HepG2 (cell line): ENCODE results near the gene TMEM81. TPM values are rescaled to one million over a fixed set of nuclear protein-coding genes. Genes with fewer than 3 reads are reported as not detected.

ENCODE experiments used
- ATAC-seq: fragments of 200-7000 bp; cut with Tn5 transposase; 3 replicates; pipeline ENCODE4 v1.9.1; 2020; ENCODE audit warnings: mild to moderate bottlenecking, moderate library complexity
- BruUV-seq: library from RNA; stranded (reverse); fragments of 400-500 nt; replicated peaks from 2 replicates; lab custom pipeline; 2021; lab: Mats Ljungman, UMichigan
- CTCF ChIA-PET: fragments of 300-600 bp; formaldehyde crosslinking; extraction: SDS; loops from one replicate; lab custom pipeline; 2021; ENCODE audit warnings: low total read pairs, inconsistent platforms, low intra/inter-chr PET ratio; lab: Yijun Ruan, JAX
- POLR2A ChIA-PET: fragments of 350-600 bp; sonication (Branson Sonifier 250); formaldehyde crosslinking; loops from one replicate; lab custom pipeline; 2020; ENCODE audit warnings: antibody characterized with exemption, inconsistent platforms; lab: Yijun Ruan, JAX
- DNase-seq: peaks from one replicate; pipeline ENCODE4 v3.0.0-alpha.2; 2015; ENCODE audit warnings: low spot score
- FAIRE-seq: peaks from 3 replicates; lab custom pipeline; 2011; peaks lifted over from hg19 to GRCh38; lab: Jason Lieb, UNC
- H2AFZ ChIP-seq: one replicate; pipeline ENCODE4 v1.6.1; 2011; ENCODE audit warnings: low read length, inconsistent platforms
- H3K27ac ChIP-seq: fragments of 300-600 bp; 3 replicates; pipeline ENCODE4 v1.8.0; 2011; ENCODE audit warnings: mixed run types, mild to moderate bottlenecking, mixed read lengths, low read length, inconsistent platforms; ENCODE audit not compliant: insufficient read depth; ENCODE audit errors: extremely low read length
- H3K27me3 ChIP-seq, 2 experiments: fragments of 200-600 bp in 1 of 2; 2 replicates in 1 of 2; 3 replicates in 1 of 2; pipeline versions ENCODE4 v1.6.0 to v1.8.0; 2011; ENCODE audit warnings: low read length in 2 of 2, mild to moderate bottlenecking in 2 of 2, moderate library complexity in 2 of 2, inconsistent platforms in 1 of 2; ENCODE audit not compliant: insufficient read depth in 2 of 2, control insufficient read depth in 1 of 2
- H3K36me3 ChIP-seq, 2 experiments: fragments of 200-600 bp in 1 of 2; replicated peaks in 1 of 2; 2 replicates in 1 of 2; 3 replicates in 1 of 2; pipeline versions ENCODE4 v1.5.1 to v1.8.0; 2011; ENCODE audit warnings: low read length in 2 of 2, inconsistent platforms in 1 of 2; ENCODE audit not compliant: insufficient read depth in 2 of 2, control insufficient read depth in 1 of 2
- H3K4me1 ChIP-seq: 2 replicates; pipeline ENCODE4 v1.5.1; 2012; ENCODE audit warnings: low read length, inconsistent platforms; ENCODE audit not compliant: insufficient read depth
- H3K4me2 ChIP-seq: 2 replicates; pipeline ENCODE4 v1.6.0; 2011; ENCODE audit warnings: low read depth, low read length, inconsistent platforms
- H3K4me3 ChIP-seq, 3 experiments: fragments of 200-600 bp in 1 of 3; sonication (generic), shearing (Covaris generic) in 1 of 3; replicated peaks in 1 of 3; 2 replicates each; pipeline ENCODE4 v1.5.1; 2011 to 2016; ENCODE audit warnings: low read length in 3 of 3, inconsistent platforms in 2 of 3, low read depth in 2 of 3, mild to moderate bottlenecking in 2 of 3, control low read depth in 1 of 3, mixed read lengths in 1 of 3; ENCODE audit not compliant: insufficient read depth in 1 of 3
- H3K79me2 ChIP-seq: one replicate; pipeline ENCODE4 v1.6.1; 2011; ENCODE audit warnings: low read length, inconsistent platforms; ENCODE audit not compliant: insufficient read depth
- H3K9ac ChIP-seq: 2 replicates; pipeline ENCODE4 v1.6.0; 2011; ENCODE audit warnings: mild to moderate bottlenecking, low read depth, low read length, inconsistent platforms; ENCODE audit not compliant: insufficient read depth
- H3K9me3 ChIP-seq: 2 replicates; pipeline ENCODE4 v1.5.1; 2012; ENCODE audit warnings: mild to moderate bottlenecking, low read length
- H4K20me1 ChIP-seq: 2 replicates; pipeline ENCODE4 v1.6.0; 2011; ENCODE audit warnings: inconsistent platforms, mild to moderate bottlenecking, low read length, moderate library complexity; ENCODE audit not compliant: insufficient read depth
- ATF2 ChIP-seq: sonication (generic); formaldehyde crosslinking; IDR thresholded peaks from 2 replicates; pipeline ENCODE4 v1.4.0; 2020; ENCODE audit warnings: missing genetic modification reagents
- ATF4 ChIP-seq, 2 experiments: fragments of 450-650 bp in 1 of 2; sonication (generic) in 1 of 2; formaldehyde crosslinking; IDR thresholded peaks; 2 replicates each; pipeline versions ENCODE4 v1.5.0 to v1.8.0; 2020 to 2022; ENCODE audit warnings: mild to moderate bottlenecking in 1 of 2, missing genetic modification reagents in 1 of 2
- GMEB2 ChIP-seq: IDR thresholded peaks from 2 replicates; pipeline ENCODE4 v1.6.1; 2016; ENCODE audit warnings: missing biosample characterization, missing genetic modification reagents, low read depth
- MNT ChIP-seq: fragments of 450-650 bp; IDR thresholded peaks from 2 replicates; pipeline ENCODE4 v1.6.1; 2016
- STAT6 ChIP-seq: sonication (generic); formaldehyde crosslinking; IDR thresholded peaks from 2 replicates; pipeline ENCODE4 v1.4.0; 2020; ENCODE audit warnings: missing genetic modification reagents, mild to moderate bottlenecking, borderline replicate concordance
- ZFP62 ChIP-seq: sonication (generic); formaldehyde crosslinking; IDR thresholded peaks from 2 replicates; pipeline ENCODE4 v1.4.0; 2020; ENCODE audit warnings: missing genetic modification reagents
- ZNF280B ChIP-seq: sonication (generic); formaldehyde crosslinking; IDR thresholded peaks from 2 replicates; pipeline ENCODE4 v1.5.0; 2020; ENCODE audit warnings: missing genetic modification reagents, mild to moderate bottlenecking, borderline replicate concordance
- ZNF432 ChIP-seq: sonication (generic); formaldehyde crosslinking; IDR thresholded peaks from 2 replicates; pipeline ENCODE4 v1.5.0; 2020; ENCODE audit warnings: missing genetic modification reagents, mild to moderate bottlenecking, borderline replicate concordance
- ZNF569 ChIP-seq: sonication (generic); formaldehyde crosslinking; IDR thresholded peaks from 2 replicates; pipeline ENCODE4 v1.5.0; 2020; ENCODE audit warnings: mild to moderate bottlenecking, missing genetic modification reagents, moderate library complexity, borderline replicate concordance
- WGBS: methylation state at CpG from one replicate; pipeline ENCODE4 v1.1.6; 2017; ENCODE audit warnings: low lambda C conversion rate; 5-methylcytosine and 5-hydroxymethylcytosine counted together
- in situ Hi-C: cut with HindIII; loops from 2 replicates; pipeline ENCODE4 v1.10.0; 2017; ENCODE audit warnings: low pct_unique_long_range_greater_than_20kb; ENCODE audit not compliant: extremely low pct_ligation_motif_present
- intact Hi-C: fragments of 100-400 bp; cut with micrococcal nuclease; formaldehyde crosslinking; loops from one replicate; pipeline ENCODE4 v1.10.0; 2022; ENCODE audit not compliant: unreplicated experiment
- polyA plus RNA-seq, 8 experiments: library from polyadenylated mRNA; depleted of rRNA in 3 of 8; stranded (reverse) in 7 of 8; unstranded in 1 of 8; fragments of >200 nt; fragmentation: Illumina TruSeq in 4 of 8; extraction: Trizol in 4 of 8; gene quantifications; 2 replicates each; pipeline versions ENCODE4 v1.2.1 to v1.2.3, GENCODE V29; 2011 to 2016; ENCODE audit warnings: low read depth in 4 of 8, missing spikeins in 1 of 8, mixed read lengths in 1 of 8; ENCODE audit not compliant: insufficient read depth in 1 of 8
- total RNA-seq, 5 experiments: library from RNA; depleted of rRNA; stranded (reverse); fragments of >200 nt; fragmentation: Illumina TruSeq; extraction: Trizol; gene quantifications; 2 replicates each; pipeline ENCODE4 v1.2.3, GENCODE V29; 2016; ENCODE audit warnings: low read depth in 1 of 5

TMEM81 gene
- total and polyA plus RNA-seq, 2 of the 13 experiments (the other 11 are each of a cell fraction or from before 2014, with no cell fraction given) = 1.1 TPM

- TF ChIP-seq ZNF280B = no peak
- TF ChIP-seq, all 625 proteins: peak for 0
These were observed 6.9 kb upstream of the TMEM81 start (continued) for GRCh38 chr1:205091043-205091740.

- no peaks in the 10 kb centered on the region for H3K79me2 ChIP-seq
- ChIA-PET POLR2A (no interaction called here), CTCF (no interaction called here)
- H3K27me3 ChIP-seq = no peaks in the 10 kb centered on the region
- DNase-seq = no peak
- FAIRE-seq = no peak
- no peaks in the 10 kb centered on the region for H3K4me1 ChIP-seq
- in situ Hi-C loops (no loop called here), intact Hi-C loops (no loop called here)
- H4K20me1 ChIP-seq = no peaks in the 10 kb centered on the region
- BruUV-seq = no TSS peak
- H3K27ac ChIP-seq = no peak overlapping the region
- H3K9me3 ChIP-seq = no peaks in the 10 kb centered on the region
- H3K4me3 ChIP-seq = no peak overlapping the region
- no peak overlapping the region for H3K9ac ChIP-seq
- peaks cover 4 to 47% of the 10 kb centered on the region in 2 experiments for H3K36me3 ChIP-seq
- no peak overlapping the region for H2AFZ ChIP-seq
- H3K4me2 ChIP-seq = no peak overlapping the region
- ATAC-seq = no peak
- 95% methylated on average over 3 of the region's 3 CpGs for WGBS
- no peak for TF ChIP-seq ATF4 (CRISPR knock-in tag; IDR thresholded peaks at IDR 0.05)
- no peak for TF ChIP-seq STAT6 (CRISPR knock-in tag)
- no peak for TF ChIP-seq ZNF569 (CRISPR knock-in tag)
- no peak for TF ChIP-seq ZNF432 (CRISPR knock-in tag)
- TF ChIP-seq MNT = no peak
- no peak for TF ChIP-seq ZFP62 (CRISPR knock-in tag)
- TF ChIP-seq ATF2 (CRISPR knock-in tag) = no peak
- no peak for TF ChIP-seq GMEB2 (CRISPR knock-in tag)
These were observed 4.1 kb upstream of the TMEM81 start for GRCh38 chr1:205088341-205088740.
